DND-41 (cell line): ENCODE measurements around the gene TYW5.

ENCODE experiments used
- EZH2 ChIP-seq: IDR thresholded peaks from 3 replicates; pipeline ENCODE4 v1.6.1; 2012; ENCODE audit warnings: borderline replicate concordance, low read depth, mild to moderate bottlenecking, moderate library complexity, low read length, inconsistent platforms; ENCODE audit not compliant: severe bottlenecking
- TF ChIP-seq, protein P1 (sequence below): IDR thresholded peaks from 2 replicates; pipeline ENCODE4 v1.5.1; 2012; ENCODE audit warnings: borderline replicate concordance, low read length, moderate library complexity, mild to moderate bottlenecking; ENCODE audit not compliant: poor library complexity, severe bottlenecking; ENCODE audit errors: extremely low read depth

DNA sequence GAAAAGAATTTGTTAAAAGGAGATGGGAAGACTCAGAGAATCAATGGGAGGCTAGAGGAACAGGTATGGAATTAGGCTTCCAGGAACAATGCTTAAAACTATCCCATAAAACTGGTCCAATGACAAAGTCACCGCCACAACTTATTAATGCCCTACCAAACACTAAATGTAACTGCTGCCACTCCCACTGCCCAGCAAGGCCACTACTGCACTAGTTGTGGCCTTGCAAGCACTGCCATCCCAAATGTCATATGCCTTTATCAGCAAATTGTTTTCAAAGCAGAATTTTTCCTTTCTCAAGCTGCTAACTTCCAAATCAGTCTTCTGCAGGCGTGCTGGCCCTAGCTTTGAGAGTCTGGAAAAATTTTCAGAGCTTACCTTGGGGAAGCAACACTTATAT lies 58.7 kb downstream of the TYW5 start:
- TF ChIP-seq, protein P1, sequence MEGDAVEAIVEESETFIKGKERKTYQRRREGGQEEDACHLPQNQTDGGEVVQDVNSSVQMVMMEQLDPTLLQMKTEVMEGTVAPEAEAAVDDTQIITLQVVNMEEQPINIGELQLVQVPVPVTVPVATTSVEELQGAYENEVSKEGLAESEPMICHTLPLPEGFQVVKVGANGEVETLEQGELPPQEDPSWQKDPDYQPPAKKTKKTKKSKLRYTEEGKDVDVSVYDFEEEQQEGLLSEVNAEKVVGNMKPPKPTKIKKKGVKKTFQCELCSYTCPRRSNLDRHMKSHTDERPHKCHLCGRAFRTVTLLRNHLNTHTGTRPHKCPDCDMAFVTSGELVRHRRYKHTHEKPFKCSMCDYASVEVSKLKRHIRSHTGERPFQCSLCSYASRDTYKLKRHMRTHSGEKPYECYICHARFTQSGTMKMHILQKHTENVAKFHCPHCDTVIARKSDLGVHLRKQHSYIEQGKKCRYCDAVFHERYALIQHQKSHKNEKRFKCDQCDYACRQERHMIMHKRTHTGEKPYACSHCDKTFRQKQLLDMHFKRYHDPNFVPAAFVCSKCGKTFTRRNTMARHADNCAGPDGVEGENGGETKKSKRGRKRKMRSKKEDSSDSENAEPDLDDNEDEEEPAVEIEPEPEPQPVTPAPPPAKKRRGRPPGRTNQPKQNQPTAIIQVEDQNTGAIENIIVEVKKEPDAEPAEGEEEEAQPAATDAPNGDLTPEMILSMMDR: no peak
- TF ChIP-seq EZH2: no peak
